HepG2 (cell line): Measurements from ENCODE around the gene DOCK3. TPM values are rescaled to one million over a fixed set of nuclear protein-coding genes. Genes with fewer than 3 reads are reported as not detected.

Experiments
- ATAC-seq: fragments of 200-7000 bp; cut with Tn5 transposase; 3 replicates; pipeline ENCODE4 v1.9.1; 2020; ENCODE audit warnings: mild to moderate bottlenecking, moderate library complexity
- BruUV-seq: library from RNA; stranded (reverse); fragments of 400-500 nt; replicated peaks from 2 replicates; lab custom pipeline; 2021; lab: Mats Ljungman, UMichigan
- CTCF ChIA-PET: fragments of 300-600 bp; formaldehyde crosslinking; extraction: SDS; loops from one replicate; lab custom pipeline; 2021; ENCODE audit warnings: low total read pairs, inconsistent platforms, low intra/inter-chr PET ratio; lab: Yijun Ruan, JAX
- POLR2A ChIA-PET: fragments of 350-600 bp; sonication (Branson Sonifier 250); formaldehyde crosslinking; loops from one replicate; lab custom pipeline; 2020; ENCODE audit warnings: antibody characterized with exemption, inconsistent platforms; lab: Yijun Ruan, JAX
- DNase-seq: peaks from one replicate; pipeline ENCODE4 v3.0.0-alpha.2; 2015; ENCODE audit warnings: low spot score
- FAIRE-seq: peaks from 3 replicates; lab custom pipeline; 2011; peaks lifted over from hg19 to GRCh38; lab: Jason Lieb, UNC
- H2AFZ ChIP-seq: one replicate; pipeline ENCODE4 v1.6.1; 2011; ENCODE audit warnings: low read length, inconsistent platforms
- H3K27ac ChIP-seq: fragments of 300-600 bp; 3 replicates; pipeline ENCODE4 v1.8.0; 2011; ENCODE audit warnings: mixed run types, mild to moderate bottlenecking, mixed read lengths, low read length, inconsistent platforms; ENCODE audit not compliant: insufficient read depth; ENCODE audit errors: extremely low read length
- H3K27me3 ChIP-seq, 2 experiments: fragments of 200-600 bp in 1 of 2; 2 replicates in 1 of 2; 3 replicates in 1 of 2; pipeline versions ENCODE4 v1.6.0 to v1.8.0; 2011; ENCODE audit warnings: low read length in 2 of 2, mild to moderate bottlenecking in 2 of 2, moderate library complexity in 2 of 2, inconsistent platforms in 1 of 2; ENCODE audit not compliant: insufficient read depth in 2 of 2, control insufficient read depth in 1 of 2
- H3K36me3 ChIP-seq, 2 experiments: fragments of 200-600 bp in 1 of 2; replicated peaks in 1 of 2; 2 replicates in 1 of 2; 3 replicates in 1 of 2; pipeline versions ENCODE4 v1.5.1 to v1.8.0; 2011; ENCODE audit warnings: low read length in 2 of 2, inconsistent platforms in 1 of 2; ENCODE audit not compliant: insufficient read depth in 2 of 2, control insufficient read depth in 1 of 2
- H3K4me1 ChIP-seq: 2 replicates; pipeline ENCODE4 v1.5.1; 2012; ENCODE audit warnings: low read length, inconsistent platforms; ENCODE audit not compliant: insufficient read depth
- H3K4me2 ChIP-seq: 2 replicates; pipeline ENCODE4 v1.6.0; 2011; ENCODE audit warnings: low read depth, low read length, inconsistent platforms
- H3K4me3 ChIP-seq, 3 experiments: fragments of 200-600 bp in 1 of 3; sonication (generic), shearing (Covaris generic) in 1 of 3; replicated peaks in 1 of 3; 2 replicates each; pipeline ENCODE4 v1.5.1; 2011 to 2016; ENCODE audit warnings: low read length in 3 of 3, inconsistent platforms in 2 of 3, low read depth in 2 of 3, mild to moderate bottlenecking in 2 of 3, control low read depth in 1 of 3, mixed read lengths in 1 of 3; ENCODE audit not compliant: insufficient read depth in 1 of 3
- H3K79me2 ChIP-seq: one replicate; pipeline ENCODE4 v1.6.1; 2011; ENCODE audit warnings: low read length, inconsistent platforms; ENCODE audit not compliant: insufficient read depth
- H3K9ac ChIP-seq: 2 replicates; pipeline ENCODE4 v1.6.0; 2011; ENCODE audit warnings: mild to moderate bottlenecking, low read depth, low read length, inconsistent platforms; ENCODE audit not compliant: insufficient read depth
- H3K9me3 ChIP-seq: 2 replicates; pipeline ENCODE4 v1.5.1; 2012; ENCODE audit warnings: mild to moderate bottlenecking, low read length
- H4K20me1 ChIP-seq: 2 replicates; pipeline ENCODE4 v1.6.0; 2011; ENCODE audit warnings: inconsistent platforms, mild to moderate bottlenecking, low read length, moderate library complexity; ENCODE audit not compliant: insufficient read depth
- CREM ChIP-seq, 2 experiments: sonication (generic) in 1 of 2; formaldehyde crosslinking in 1 of 2; IDR thresholded peaks; 2 replicates each; pipeline versions ENCODE4 v1.4.0 to v1.6.1; 2016 to 2020; ENCODE audit warnings: antibody characterized with exemption in 1 of 2, mild to moderate bottlenecking in 1 of 2, missing genetic modification reagents in 1 of 2
- PRDM4 ChIP-seq: sonication (generic); formaldehyde crosslinking; IDR thresholded peaks from 2 replicates; pipeline ENCODE4 v1.9.0; 2021; ENCODE audit warnings: missing genetic modification reagents, borderline replicate concordance
- TFAP4 ChIP-seq: sonication (generic); IDR thresholded peaks from 2 replicates; pipeline ENCODE4 v1.6.1; 2016; ENCODE audit warnings: low read depth, borderline replicate concordance
- THAP7 ChIP-seq: sonication (generic); formaldehyde crosslinking; IDR thresholded peaks from 2 replicates; pipeline ENCODE4 v1.8.1; 2023; ENCODE audit warnings: mild to moderate bottlenecking, missing genetic modification reagents
- ZNF597 ChIP-seq: sonication (generic); formaldehyde crosslinking; IDR thresholded peaks from 2 replicates; pipeline ENCODE4 v1.5.0; 2020; ENCODE audit warnings: missing genetic modification reagents
- ZNF841 ChIP-seq: sonication (generic); formaldehyde crosslinking; IDR thresholded peaks from 2 replicates; pipeline ENCODE4 v1.8.1; 2023; ENCODE audit warnings: missing genetic modification reagents, borderline replicate concordance
- ZSCAN25 ChIP-seq: sonication (generic); formaldehyde crosslinking; IDR thresholded peaks from 2 replicates; pipeline ENCODE4 v1.8.0; 2022; ENCODE audit warnings: mild to moderate bottlenecking, missing genetic modification reagents
- WGBS: methylation state at CpG from one replicate; pipeline ENCODE4 v1.1.6; 2017; ENCODE audit warnings: low lambda C conversion rate; 5-methylcytosine and 5-hydroxymethylcytosine counted together
- in situ Hi-C: cut with HindIII; loops from 2 replicates; pipeline ENCODE4 v1.10.0; 2017; ENCODE audit warnings: low pct_unique_long_range_greater_than_20kb; ENCODE audit not compliant: extremely low pct_ligation_motif_present
- intact Hi-C: fragments of 100-400 bp; cut with micrococcal nuclease; formaldehyde crosslinking; loops from one replicate; pipeline ENCODE4 v1.10.0; 2022; ENCODE audit not compliant: unreplicated experiment
- polyA plus RNA-seq, 8 experiments: library from polyadenylated mRNA; depleted of rRNA in 3 of 8; stranded (reverse) in 7 of 8; unstranded in 1 of 8; fragments of >200 nt; fragmentation: Illumina TruSeq in 4 of 8; extraction: Trizol in 4 of 8; gene quantifications; 2 replicates each; pipeline versions ENCODE4 v1.2.1 to v1.2.3, GENCODE V29; 2011 to 2016; ENCODE audit warnings: low read depth in 4 of 8, missing spikeins in 1 of 8, mixed read lengths in 1 of 8; ENCODE audit not compliant: insufficient read depth in 1 of 8
- total RNA-seq, 5 experiments: library from RNA; depleted of rRNA; stranded (reverse); fragments of >200 nt; fragmentation: Illumina TruSeq; extraction: Trizol; gene quantifications; 2 replicates each; pipeline ENCODE4 v1.2.3, GENCODE V29; 2016; ENCODE audit warnings: low read depth in 1 of 5

DOCK3 gene
- total and polyA plus RNA-seq, 2 of the 13 experiments (the other 11 are each of a cell fraction or from before 2014, with no cell fraction given), result not detected

GRCh38 chr3:51137715-51138114 lies 463.0 kb downstream of the DOCK3 start:
- Histone ChIP-seq H3K9me3 (no peaks in the 10 kb centered on the region), H2AFZ (no peak overlapping the region), H3K4me3 (no peak overlapping the region), H3K27me3 (no peaks in the 10 kb centered on the region), H3K36me3 (no peaks in the 10 kb centered on the region), H3K27ac (no peak overlapping the region), H4K20me1 (no peaks in the 10 kb centered on the region), H3K79me2 (no peaks in the 10 kb centered on the region), H3K4me2 (no peak overlapping the region), H3K4me1 (no peaks in the 10 kb centered on the region), H3K9ac (no peak overlapping the region)
- FAIRE-seq, result no peak
- WGBS, result 0% methylated on average over 1 of the region's 1 CpG
- intact Hi-C loops (no loop called here), in situ Hi-C loops (no loop called here)
- ChIA-PET POLR2A (no interaction called here), CTCF (no interaction called here)
- DNase-seq, result no peak
- no peak for ATAC-seq
- TF ChIP-seq THAP7 (CRISPR knock-in tag), result no peak
- no peak for TF ChIP-seq ZNF841 (CRISPR knock-in tag)
- no peak for TF ChIP-seq CREM (IDR thresholded peaks at IDR 0.05)
- no peak for TF ChIP-seq CREM (CRISPR knock-in tag; IDR thresholded peaks at IDR 0.05)
- no peak for TF ChIP-seq ZNF597 (CRISPR knock-in tag)
- TF ChIP-seq TFAP4, result no peak
- no peak for TF ChIP-seq PRDM4 (CRISPR knock-in tag)
- TF ChIP-seq ZSCAN25 (CRISPR knock-in tag), result no peak
- BruUV-seq, result no TSS peak
